Hippocampal formation (tissue), 2 donors: ENCODE data around the gene TRIM49D1.
"Not testable (repeated sequence)": the region's sequence is repeated elsewhere in the genome, so short reads cannot be mapped to it uniquely, and the experiment has no call there.

ENCODE experiments used
- DNase-seq, 2 donors: peaks; one replicate each; lab custom pipeline; 2025; lab: John Stamatoyannopoulos, UW

The TRIM49D1 gene, protein sequence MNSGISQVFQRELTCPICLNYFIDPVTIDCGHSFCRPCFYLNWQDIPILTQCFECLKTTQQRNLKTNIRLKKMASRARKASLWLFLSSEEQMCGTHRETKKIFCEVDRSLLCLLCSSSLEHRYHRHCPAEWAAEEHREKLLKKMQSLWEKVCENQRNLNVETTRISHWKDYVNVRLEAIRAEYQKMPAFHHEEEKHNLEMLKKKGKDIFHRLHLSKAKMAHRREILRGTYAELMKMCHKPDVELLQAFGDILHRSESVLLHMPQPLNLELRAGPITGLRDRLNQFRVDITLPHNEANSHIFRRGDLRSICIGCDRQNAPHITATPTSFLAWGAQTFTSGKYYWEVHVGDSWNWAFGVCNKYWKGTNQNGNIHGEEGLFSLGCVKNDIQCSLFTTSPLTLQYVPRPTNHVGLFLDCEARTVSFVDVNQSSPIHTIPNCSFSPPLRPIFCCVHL

DNA sequence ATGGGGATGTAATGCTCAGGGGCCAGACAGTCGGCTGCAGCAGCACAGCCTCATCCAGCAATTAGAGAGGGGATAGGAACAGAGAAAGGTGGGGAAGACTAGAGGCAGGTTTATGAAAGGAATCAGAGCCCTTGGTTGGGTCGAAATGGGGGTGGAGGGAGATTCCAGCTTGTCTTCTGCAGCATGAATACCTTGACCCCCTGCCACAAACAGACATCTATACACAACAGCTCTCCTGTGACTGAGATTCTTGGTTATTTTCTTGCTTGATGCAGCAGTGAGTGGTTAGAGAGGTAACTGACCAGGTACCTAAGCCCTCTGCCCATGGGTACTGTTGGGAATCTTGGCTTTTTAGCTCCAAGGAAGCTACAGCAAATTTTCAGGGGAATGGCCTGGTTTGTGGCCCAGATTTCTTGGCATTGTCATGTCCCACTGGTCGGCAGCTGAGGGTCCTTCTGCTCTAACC lies at the start of gene TRIM49D1:
Gene TRIM49D1 (minus strand): TSS at position 51 of the 466 bp plus-strand sequence. CDS start 4,535 bp downstream, outside the sequence.
- DNase-seq: no peak

DNA sequence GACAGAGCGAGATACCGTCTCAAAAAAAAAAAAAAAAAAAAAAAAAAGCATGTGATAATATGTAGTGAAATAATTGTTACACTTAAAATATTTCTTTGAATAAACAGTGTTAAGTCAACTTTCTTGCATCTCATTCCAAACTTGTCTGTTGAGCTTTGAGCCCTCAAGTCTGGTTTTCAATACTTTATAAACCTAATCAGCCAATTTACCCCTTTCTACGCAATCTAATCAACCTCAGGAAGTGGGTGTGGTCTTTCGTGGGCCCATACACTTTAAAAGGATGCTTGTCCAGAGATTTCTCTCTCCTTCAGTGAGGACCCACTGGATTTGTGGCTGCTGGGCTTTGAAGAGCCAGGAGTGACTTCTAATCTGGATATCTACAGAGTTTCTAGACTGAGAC lies 43.7 kb upstream of the TRIM49D1 start, which contains the start of gene TRIM64:
Gene TRIM64 (plus strand): TSS at position 301 of the 400 bp plus-strand sequence. CDS start 2,467 bp downstream, outside the sequence.
- DNase-seq: not testable (repeated sequence)

DNA sequence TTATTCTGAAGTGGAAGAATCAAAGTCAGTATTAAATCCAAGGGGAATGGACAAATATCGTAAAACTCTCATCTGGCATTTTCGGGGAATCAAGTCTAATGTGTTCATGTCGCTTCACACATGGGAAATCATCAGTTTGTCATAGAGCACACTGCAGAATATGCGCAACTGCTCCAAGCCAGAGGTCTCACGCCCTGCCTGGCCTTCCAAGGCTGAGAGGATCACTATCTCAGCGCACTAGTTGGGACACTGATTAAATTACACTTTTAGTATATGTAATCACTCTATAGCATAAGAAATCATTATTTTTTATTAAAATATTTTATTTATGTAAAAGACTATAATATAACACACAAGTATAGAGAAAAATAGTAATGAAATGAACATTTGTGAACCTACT lies 38.8 kb upstream of the TRIM49D1 start:
- DNase-seq: not testable (repeated sequence)

DNA sequence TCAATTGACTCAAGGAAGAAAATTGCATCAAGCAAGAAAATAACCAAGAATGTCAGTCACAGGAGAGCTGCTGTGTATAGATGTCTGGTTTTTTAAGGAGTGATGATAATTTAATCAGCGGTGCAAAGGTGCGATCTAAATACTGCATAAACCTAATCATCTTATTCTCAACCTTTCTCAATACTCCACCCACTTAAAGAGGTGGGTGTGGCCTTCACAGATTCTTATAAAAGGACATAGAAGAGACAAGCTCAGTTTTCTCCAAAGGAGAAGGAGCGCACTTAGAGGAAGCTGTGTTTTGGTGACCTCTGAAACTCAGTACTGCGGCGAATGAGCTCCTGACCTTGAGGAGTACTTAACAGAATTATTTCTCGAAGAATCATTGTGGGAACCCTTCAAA lies 1.7 kb upstream of the TRIM49D1 start, which contains the start of gene TRIM49D2:
Gene TRIM49D2 (plus strand): TSS at position 301 of the 400 bp plus-strand sequence. CDS start 2,698 bp downstream, outside the sequence.
- DNase-seq: not testable (repeated sequence)

DNA sequence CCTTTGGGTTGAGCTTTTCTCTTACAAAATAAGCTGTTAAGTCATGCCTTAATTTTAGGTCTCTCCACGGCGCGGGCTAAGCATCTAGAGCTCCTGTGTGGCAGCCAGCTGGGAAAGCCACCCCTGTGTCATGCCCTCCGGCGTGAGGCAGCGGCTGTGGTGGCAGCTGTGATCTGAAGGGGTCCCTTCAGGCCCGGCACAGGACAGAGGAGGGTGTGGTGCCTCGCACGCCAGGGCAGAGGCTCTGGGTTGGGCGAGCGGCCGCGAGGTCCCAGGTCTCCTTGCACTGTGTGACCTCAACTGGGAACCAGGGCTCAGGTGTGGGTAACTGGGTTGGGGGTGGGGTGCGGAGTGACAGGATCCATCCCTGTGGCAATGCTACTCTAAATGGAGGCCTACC lies 21.2 kb downstream of the TRIM49D1 start:
- DNase-seq: not testable (repeated sequence)

DNA sequence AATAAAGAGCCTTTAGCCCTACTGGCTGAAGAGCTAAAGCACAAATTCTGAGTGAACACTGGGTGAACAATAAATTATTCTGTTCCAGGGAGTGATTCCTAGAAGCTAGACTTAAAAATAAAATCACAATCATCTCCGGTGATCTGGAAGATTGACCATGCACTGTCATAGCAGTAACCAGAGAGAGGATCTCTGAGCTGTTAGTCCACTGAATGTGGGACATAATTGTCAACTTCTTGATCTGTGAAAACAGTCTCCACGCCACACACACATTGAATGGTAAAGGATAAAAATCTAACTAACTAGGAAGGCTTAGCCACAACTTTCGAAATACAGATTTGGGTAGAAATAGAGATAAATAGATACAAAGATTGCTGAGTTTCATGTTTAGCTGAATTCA lies 28.8 kb downstream of the TRIM49D1 start:
- DNase-seq: not testable (repeated sequence)

DNA sequence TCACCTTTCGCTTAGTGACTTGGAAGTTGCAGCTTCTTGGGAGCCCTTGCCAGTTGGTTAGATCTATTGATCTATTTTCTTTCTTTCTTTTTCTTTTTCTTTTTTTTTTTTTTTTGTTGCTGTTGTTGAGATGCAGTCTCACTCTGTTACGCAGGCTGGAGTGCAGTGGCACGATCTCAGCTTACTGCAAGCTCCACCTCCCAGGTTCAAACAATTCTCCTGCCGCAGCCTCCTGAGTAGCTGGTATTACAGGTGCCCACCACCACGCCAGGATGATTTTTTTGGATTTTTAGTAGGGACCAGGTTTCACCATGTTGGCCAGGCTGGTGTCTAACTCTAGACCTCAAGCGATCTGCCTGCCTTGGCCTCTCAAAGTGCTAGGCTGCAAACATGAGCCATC lies 44.5 kb downstream of the TRIM49D1 start:
- DNase-seq: not testable (repeated sequence)

DNA sequence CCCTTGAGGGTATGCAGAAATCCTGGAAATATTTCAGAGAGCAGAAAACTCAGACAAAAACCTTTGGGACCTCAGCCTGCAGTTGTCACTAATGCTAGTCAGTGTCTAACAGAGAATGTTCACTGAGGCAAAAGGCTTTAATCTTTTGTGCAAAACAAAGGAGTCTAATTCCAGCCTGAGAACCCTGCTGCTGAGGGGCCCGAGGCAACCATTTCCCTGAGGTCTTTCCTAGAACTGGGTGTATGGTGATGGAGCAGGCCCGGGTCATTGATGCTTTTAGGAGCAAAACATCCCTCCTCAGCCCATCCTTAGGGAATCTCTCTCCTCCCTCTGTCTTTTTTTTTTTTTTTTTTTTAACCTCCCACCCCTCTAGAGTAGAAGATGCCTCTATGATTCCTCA lies 49.5 kb downstream of the TRIM49D1 start:
- DNase-seq: not testable (repeated sequence)

DNA sequence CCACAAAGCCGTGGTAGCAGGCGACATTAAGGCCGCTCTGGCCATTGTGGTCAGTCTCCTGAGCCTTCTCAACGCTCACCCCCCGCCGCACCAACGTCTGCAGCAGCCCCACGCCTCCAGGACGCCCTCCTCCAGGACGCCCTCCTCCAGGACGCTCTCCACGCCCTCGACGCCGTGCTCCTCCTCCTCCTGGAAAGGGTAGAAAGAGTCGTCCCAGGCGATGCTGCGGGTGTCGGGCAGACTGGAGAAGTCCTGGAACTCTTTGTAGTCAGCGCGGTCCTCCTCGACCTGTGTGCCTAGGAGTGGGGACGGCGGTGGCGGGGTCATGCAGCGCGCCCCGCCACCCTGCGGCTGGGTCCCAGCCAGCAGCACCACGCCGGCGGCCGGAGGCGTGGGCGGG lies 56.8 kb downstream of the TRIM49D1 start:
- DNase-seq: not testable (repeated sequence)

DNA sequence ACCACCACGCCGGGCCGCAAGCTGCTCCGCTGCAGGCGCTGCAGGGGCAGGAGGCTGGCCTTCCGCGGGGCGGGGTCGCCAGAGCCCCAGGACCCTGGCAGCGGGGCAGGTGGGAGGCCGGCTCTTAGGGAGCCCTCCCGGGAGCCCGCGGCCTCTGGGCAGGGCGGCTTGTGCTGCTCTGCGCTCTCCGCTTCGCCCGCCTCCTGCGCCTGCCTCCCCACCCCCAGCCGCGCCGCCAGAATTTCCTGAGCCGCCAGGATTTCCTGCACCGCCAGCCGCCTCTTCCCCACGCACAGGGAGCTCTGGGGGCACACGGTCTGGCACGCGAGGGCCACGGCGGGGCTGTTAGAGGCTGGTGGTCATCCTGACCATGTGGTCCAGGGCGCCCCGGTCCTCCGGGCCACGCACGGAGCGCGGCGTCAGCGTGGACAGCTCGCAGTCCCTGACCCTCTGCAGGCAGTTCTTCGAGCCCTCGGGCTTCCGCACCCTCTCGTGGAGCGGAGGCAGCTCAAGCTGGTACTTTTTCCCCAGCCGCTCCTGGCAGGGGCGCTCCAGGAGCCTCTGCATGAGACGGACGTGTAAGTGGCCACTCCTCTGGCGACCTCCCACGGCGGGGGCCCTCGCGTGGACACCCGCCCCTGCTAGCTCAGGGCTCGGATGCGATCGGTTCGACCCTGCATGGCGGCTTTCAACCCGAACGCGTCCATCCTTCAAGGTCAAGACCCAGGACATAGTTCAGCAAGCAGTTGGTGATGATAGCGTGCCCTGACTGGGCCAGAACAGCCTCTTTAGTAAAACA lies 57.9 kb downstream of the TRIM49D1 start:
- DNase-seq: not testable (repeated sequence)
